Common myeloid progenitor, CD34-positive (primary cell): ENCODE results near the gene ATP12A.
A peak's percentile ranks its signal among the peaks of the same experiment; 100 is the strongest.

ENCODE experiments used
- CTCF ChIA-PET: fragments of 350-600 bp; sonication (Branson Sonifier 250); formaldehyde crosslinking; loops from one replicate; lab custom pipeline; 2021; ENCODE audit warnings: antibody characterized with exemption; lab: Charles Lee
- POLR2A ChIA-PET: fragments of 350-600 bp; sonication (Branson Sonifier 250); formaldehyde crosslinking; loops from one replicate; lab custom pipeline; 2021; ENCODE audit warnings: antibody characterized with exemption; lab: Charles Lee
- DNase-seq, 3 donors: peaks; one replicate each; pipeline versions ENCODE4 v3.0.0 to v3.0.0-alpha.2; 2013
- H3K27ac ChIP-seq, 2 experiments: 1 replicate in 1 of 2; 2 replicates in 1 of 2; pipeline ENCODE4 v1.7.0; 2013; ENCODE audit warnings: inconsistent platforms in 2 of 2, low read length in 2 of 2, mild to moderate bottlenecking in 2 of 2, low read depth in 1 of 2, moderate library complexity in 1 of 2; ENCODE audit not compliant: severe bottlenecking in 2 of 2, insufficient read depth in 1 of 2, poor library complexity in 1 of 2
- H3K27me3 ChIP-seq, 5 experiments: replicated peaks in 2 of 5; 1 replicate in 3 of 5; 2 replicates in 2 of 5; pipeline versions ENCODE4 v1.6.1 to v1.7.0; 2013; ENCODE audit warnings: low read length in 4 of 5, mild to moderate bottlenecking in 2 of 5, moderate library complexity in 2 of 5, inconsistent platforms in 1 of 5; ENCODE audit not compliant: insufficient read depth in 5 of 5, control insufficient read depth in 4 of 5
- H3K36me3 ChIP-seq, 4 experiments: 1 replicate in 2 of 4; 2 replicates in 2 of 4; pipeline versions ENCODE4 v1.6.1 to v1.7.0; 2013; ENCODE audit warnings: low read length in 3 of 4, control low read depth in 1 of 4, mild to moderate bottlenecking in 1 of 4; ENCODE audit not compliant: control insufficient read depth in 4 of 4, insufficient read depth in 4 of 4
- H3K4me1 ChIP-seq, 4 experiments: 1 replicate in 3 of 4; 2 replicates in 1 of 4; pipeline versions ENCODE4 v1.6.1 to v1.7.1; 2013; ENCODE audit warnings: low read length in 3 of 4, mild to moderate bottlenecking in 3 of 4, control low read depth in 1 of 4, inconsistent platforms in 1 of 4, moderate library complexity in 1 of 4; ENCODE audit not compliant: control insufficient read depth in 4 of 4, insufficient read depth in 4 of 4; ENCODE audit errors: control extremely low read depth in 1 of 4
- H3K4me3 ChIP-seq, 7 experiments: 1 replicate in 4 of 7; 2 replicates in 3 of 7; pipeline versions ENCODE4 v1.5.1 to v1.7.0; 2013; ENCODE audit warnings: mild to moderate bottlenecking in 7 of 7, low read length in 6 of 7, moderate library complexity in 6 of 7, inconsistent platforms in 2 of 7, low read depth in 2 of 7, control low read depth in 1 of 7; ENCODE audit not compliant: insufficient read depth in 4 of 7, control insufficient read depth in 1 of 7; ENCODE audit errors: extremely low read depth in 1 of 7
- H3K9me3 ChIP-seq, 5 experiments: 1 replicate in 4 of 5; 2 replicates in 1 of 5; pipeline versions ENCODE4 v1.6.1 to v1.7.1; 2013; ENCODE audit warnings: low read length in 4 of 5, mild to moderate bottlenecking in 2 of 5, inconsistent platforms in 1 of 5, low read depth in 1 of 5, moderate library complexity in 1 of 5; ENCODE audit not compliant: control insufficient read depth in 4 of 5, insufficient read depth in 2 of 5; ENCODE audit errors: control extremely low read depth in 1 of 5
- WGBS: methylation state at CpG from one replicate; pipeline ENCODE4 v1.1.5; 2013; ENCODE audit not compliant: insufficient coverage; 5-methylcytosine and 5-hydroxymethylcytosine counted together

Gene ATP12A

DNA sequence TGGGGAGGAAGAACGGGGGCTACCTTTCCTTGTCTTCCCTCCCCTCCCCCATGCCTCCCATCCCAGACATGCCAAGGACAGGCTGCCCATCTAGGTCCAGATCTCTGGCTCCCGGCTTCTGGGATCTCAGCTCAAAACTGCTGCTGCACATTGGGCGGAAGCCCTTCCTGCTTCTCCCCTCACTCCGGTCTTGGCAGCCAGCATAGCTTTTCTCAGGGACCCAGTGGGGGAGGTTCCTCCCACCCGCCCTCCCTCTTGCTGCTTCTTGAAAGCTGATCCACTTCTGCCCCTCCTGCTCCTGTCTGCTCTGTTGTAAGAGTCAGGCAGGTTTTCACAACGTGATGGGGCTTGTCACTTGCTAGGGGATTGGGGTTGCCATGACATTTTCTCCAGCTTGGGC is 62.1 kb downstream of the ATP12A start:
- WGBS = 87% methylated on average over 5 of the region's 6 CpGs
- ChIA-PET POLR2A (no interaction called here), CTCF (interaction anchor here (0.7 to 2.2 kb wide), 7 partner anchors 9 to 227 kb away, joined by 3 to 9 read pairs (median 4); no protein-coding TSS in a partner anchor)
- H3K27ac ChIP-seq = no peak overlapping the region
- H3K9me3 ChIP-seq = no peaks in the 10 kb centered on the region
- H3K4me3 ChIP-seq = no peak overlapping the region
- H3K27me3 ChIP-seq = peaks cover 0 to 42% (median 34%) of the 10 kb centered on the region in 5 experiments
- H3K4me1 ChIP-seq = peaks cover 0 to 27% (median 23%) of the 10 kb centered on the region in 4 experiments
- no peaks in the 10 kb centered on the region for H3K36me3 ChIP-seq
- DNase-seq = no peak

DNA sequence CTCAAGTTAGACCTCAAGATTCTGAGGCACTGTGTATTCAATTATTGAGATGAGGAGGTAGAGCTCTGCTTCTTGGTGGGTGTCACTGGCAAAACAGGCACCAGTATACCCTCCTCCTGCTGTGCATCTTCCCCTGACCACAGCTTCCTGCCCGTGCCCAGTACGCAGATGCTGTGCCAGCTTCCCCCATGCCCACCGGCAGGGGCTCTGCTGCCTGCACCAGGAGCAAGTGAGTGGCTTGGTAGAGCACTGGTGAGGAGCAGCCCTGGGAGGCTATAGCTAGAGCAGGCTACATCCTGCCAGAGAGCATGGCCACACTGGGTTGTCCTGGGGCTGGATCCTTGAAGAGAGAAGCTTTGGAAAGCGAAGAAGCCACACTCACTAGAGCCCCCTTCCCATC is 62.8 kb downstream of the ATP12A start:
- peaks cover 0 to 49% (median 37%) of the 10 kb centered on the region in 5 experiments for H3K27me3 ChIP-seq
- ChIA-PET POLR2A (no interaction called here), CTCF (interaction anchor here (0.7 to 2.2 kb wide), 7 partner anchors 9 to 226 kb away, joined by 3 to 9 read pairs (median 4); no protein-coding TSS in a partner anchor)
- H3K4me1 ChIP-seq = peaks cover 0 to 33% (median 30%) of the 10 kb centered on the region in 4 experiments
- 49% methylated on average over 4 of the region's 4 CpGs for WGBS
- no peak overlapping the region for H3K4me3 ChIP-seq
- no peaks in the 10 kb centered on the region for H3K36me3 ChIP-seq
- no peak overlapping the region for H3K27ac ChIP-seq
- no peaks in the 10 kb centered on the region for H3K9me3 ChIP-seq
- DNase-seq = peak in 2 of 3 donors; percentile 49 to 58

DNA sequence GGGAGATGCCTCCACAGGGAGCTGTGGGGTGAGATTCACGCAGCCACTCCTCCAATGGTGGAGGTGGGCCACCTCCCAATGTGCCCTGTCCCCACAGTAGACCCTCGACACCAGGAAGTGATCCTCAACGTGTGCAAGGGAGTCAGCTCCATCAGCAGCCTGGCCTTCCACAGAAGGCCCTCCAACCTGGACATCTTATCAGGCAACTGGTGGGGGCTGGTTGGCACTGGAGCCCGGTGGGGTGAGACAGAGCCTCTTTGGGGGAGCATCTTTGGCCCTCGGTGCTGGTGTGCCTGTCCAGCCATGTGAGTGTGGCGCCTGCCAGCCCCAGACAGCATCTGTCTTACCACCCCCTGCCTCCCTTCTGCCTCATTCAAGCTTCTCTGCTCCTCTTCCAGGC is 64.0 kb downstream of the ATP12A start:
- no peak for DNase-seq
- H3K36me3 ChIP-seq = no peaks in the 10 kb centered on the region
- H3K4me1 ChIP-seq = peaks cover 0 to 35% (median 31%) of the 10 kb centered on the region in 4 experiments
- POLR2A ChIA-PET = no interaction called here
- no peak overlapping the region for H3K4me3 ChIP-seq
- CTCF ChIA-PET = interaction anchor here (1.2 to 2.2 kb wide), 2 partner anchors 21 to 36 kb away, joined by 3 to 6 read pairs; no protein-coding TSS in a partner anchor
- WGBS = 84% methylated on average over 6 of the region's 6 CpGs
- H3K27me3 ChIP-seq = peaks cover 0 to 61% (median 40%) of the 10 kb centered on the region in 5 experiments
- no peak overlapping the region for H3K27ac ChIP-seq
- H3K9me3 ChIP-seq = no peaks in the 10 kb centered on the region

DNA sequence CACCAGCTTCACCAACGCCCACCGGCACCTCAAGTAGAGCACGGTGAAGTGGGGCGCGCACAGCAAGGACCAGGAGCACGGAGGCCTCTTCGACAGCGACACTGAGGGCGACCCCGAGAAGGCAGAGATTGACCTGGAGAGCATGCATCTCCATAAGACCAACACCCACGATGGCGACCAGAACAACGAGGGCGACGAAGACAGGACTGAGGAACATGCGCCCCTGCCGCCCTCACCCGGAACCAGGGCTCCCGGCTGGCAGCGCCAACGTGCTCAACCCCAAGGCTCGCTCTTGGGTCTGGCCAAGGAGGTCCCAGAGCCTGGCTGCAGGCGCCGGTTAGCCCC is 65.3 kb downstream of the ATP12A start:
- H3K9me3 ChIP-seq = no peaks in the 10 kb centered on the region
- H3K36me3 ChIP-seq = no peaks in the 10 kb centered on the region
- peaks cover 0 to 72% (median 40%) of the 10 kb centered on the region in 5 experiments for H3K27me3 ChIP-seq
- 50% methylated on average over 23 of the region's 24 CpGs for WGBS
- DNase-seq = no peak
- peaks cover 0 to 35% (median 31%) of the 10 kb centered on the region in 4 experiments for H3K4me1 ChIP-seq
- H3K4me3 ChIP-seq = peak overlapping the region in 3 of 7 experiments; percentile 66 to 72 (median 67)
- ChIA-PET CTCF (no interaction called here), POLR2A (no interaction called here)
- H3K27ac ChIP-seq = no peak overlapping the region

DNA sequence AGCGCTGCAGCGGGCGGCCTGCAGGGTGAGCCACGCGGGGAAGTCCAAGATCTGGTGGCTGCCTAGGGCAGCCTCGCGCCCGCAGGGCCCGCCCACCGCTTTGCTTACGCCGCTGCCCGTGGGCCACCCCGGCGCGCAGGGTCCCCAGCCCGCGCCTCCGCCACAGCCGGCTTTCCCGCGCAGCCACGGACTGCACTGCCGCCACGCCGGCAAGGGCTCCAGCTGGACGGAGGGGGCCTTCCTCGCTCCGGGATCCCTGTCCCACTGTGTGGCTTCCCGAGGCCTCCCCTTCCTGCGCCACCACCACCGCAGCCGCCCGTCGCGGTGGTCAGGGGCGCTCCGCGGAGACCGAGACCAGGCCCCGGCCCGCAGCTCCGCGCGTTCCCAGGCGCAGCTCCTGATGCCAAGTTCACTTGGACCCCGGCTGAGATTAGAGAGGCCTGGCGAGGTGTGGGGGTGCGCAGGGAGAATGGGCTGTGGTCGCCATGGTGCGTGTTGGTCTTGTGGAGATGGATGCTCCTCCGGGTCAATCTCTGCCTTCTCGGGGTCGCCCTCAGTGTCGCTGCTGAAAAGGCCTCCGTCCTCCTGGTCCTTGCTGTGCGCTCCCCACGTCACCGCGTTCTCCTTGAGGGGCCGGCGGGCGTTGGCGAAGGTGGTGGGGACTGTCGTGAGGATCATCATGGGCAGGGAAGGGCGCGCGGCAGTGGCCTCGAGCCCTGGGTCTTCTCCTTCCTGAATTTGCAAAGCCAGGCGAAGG is 65.8 kb downstream of the ATP12A start:
- Histone ChIP-seq H3K9me3 (no peaks in the 10 kb centered on the region), H3K27ac (no peak overlapping the region), H3K4me3 (peak overlapping the region in 6 of 7 experiments; percentile 23 to 72 (median 64)), H3K27me3 (peaks cover 2 to 76% (median 42%) of the 10 kb centered on the region in 5 experiments), H3K4me1 (peaks cover 0 to 35% (median 31%) of the 10 kb centered on the region in 4 experiments), H3K36me3 (no peaks in the 10 kb centered on the region)
- ChIA-PET POLR2A (no interaction called here), CTCF (interaction anchor here (1.0 to 1.5 kb wide), 3 partner anchors 13 to 36 kb away, joined by 3 to 4 read pairs (median 3); no protein-coding TSS in a partner anchor)
- WGBS = 2% methylated on average over 62 of the region's 70 CpGs
- peak in 2 of 3 donors; percentile 36 to 57 for DNase-seq

DNA sequence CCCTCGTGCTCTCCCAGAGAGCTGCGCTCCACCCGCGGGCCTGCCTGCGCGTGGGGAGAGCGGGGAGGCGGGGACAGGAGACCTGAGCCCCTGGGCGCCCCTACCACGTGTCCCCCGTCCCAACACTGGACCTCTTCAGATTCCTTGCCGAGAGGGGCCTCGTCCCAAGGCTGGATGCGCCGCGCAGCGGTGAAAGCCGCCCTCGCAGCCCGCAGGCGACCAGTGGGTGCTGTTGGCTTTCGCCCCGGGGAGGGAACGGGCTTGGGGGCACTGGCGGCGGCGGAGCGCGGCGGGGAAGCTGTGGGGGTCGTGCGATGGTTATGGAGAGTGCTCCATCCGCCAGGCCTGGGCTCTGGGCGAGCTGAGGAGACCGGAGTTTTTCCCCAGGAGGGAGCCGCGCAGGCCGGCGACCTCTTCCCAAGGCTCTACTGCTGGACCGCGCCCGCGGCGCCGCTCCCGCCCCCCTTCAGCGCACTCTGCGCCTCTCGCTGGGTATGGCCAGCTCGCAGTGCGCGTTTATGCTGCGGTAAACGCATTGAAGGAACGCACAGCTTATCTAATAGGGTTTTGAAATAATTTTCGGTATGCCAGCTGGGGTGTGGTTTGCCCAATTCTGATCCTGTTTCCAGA is 66.5 kb downstream of the ATP12A start:
- CTCF ChIA-PET = interaction anchor here (0.8 to 1.5 kb wide), 6 partner anchors 12 to 141 kb away, joined by 3 to 6 read pairs (median 3); no protein-coding TSS in a partner anchor
- peak overlapping the region; percentile 35 to 72 (median 63) for H3K4me3 ChIP-seq
- DNase-seq = peak in 2 of 3 donors; percentile 36 to 40

More for the DNA sequence above, 66.5 kb downstream of the ATP12A start:
- 1% methylated on average over 47 of the region's 56 CpGs for WGBS
- Histone ChIP-seq H3K4me1 (peaks cover 0 to 35% (median 31%) of the 10 kb centered on the region in 4 experiments), H3K27me3 (peaks cover 2 to 81% (median 45%) of the 10 kb centered on the region in 5 experiments), H3K36me3 (no peaks in the 10 kb centered on the region), H3K9me3 (no peaks in the 10 kb centered on the region), H3K27ac (no peak overlapping the region)
- POLR2A ChIA-PET = interaction anchor here (0.6 kb wide), 1 partner anchor 25 kb away, joined by 3 read pairs; no protein-coding TSS in a partner anchor
